ENCODE data around the gene TMIE. TPM values are rescaled to one million over a fixed set of nuclear protein-coding genes. Genes with fewer than 3 reads are reported as not detected.

Gene TMIE
- total RNA-seq, 1 experiment from 2014 or later = 0.26 TPM

DNA sequence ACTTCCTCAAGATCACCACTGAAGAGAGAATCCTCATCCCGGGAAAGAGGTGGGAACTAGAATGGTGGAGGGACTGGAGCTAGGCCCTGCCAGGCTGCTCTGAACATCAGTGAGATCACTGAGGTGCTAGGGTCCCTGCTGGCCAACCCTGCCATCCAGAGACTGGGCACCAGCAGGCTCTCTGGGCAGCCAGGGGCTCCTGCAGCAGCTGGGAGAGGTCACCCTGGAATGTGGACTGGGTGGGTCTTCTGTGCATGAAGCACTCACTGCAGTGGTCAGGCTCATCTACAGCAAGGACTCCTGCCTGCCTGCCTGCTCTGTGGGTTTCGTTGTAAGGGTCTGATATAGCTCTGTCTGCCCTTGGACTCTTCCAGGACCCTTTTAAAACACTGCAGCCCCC lies 32.6 kb upstream of the TMIE start:
- no TSS peak for BruUV-seq (replicated peaks)
- no peak for DNase-seq (ENCODE audit: unreplicated experiment)
- CTCF ChIA-PET = interaction anchor here (0.7 to 4.1 kb wide), 2 partner anchors 180 to 373 kb away, joined by 3 to 18 read pairs; no protein-coding TSS in a partner anchor
- no peak overlapping the region for H3K4me3 Mint-ChIP-seq (ENCODE audit: unreplicated experiment)
- intact Hi-C loops (cut with micrococcal nuclease) = no loop called here
- POLR2A ChIA-PET = interaction anchor here (0.8 to 3.6 kb wide), 5 partner anchors 8 to 181 kb away, joined by 3 to 27 read pairs (median 6); partner anchors contain the start of gene ALS2CL
- H3K36me3 Mint-ChIP-seq (ENCODE audit: insufficient read depth, unreplicated experiment) = peaks cover 16% of the 10 kb centered on the region
- H3K27me3 Mint-ChIP-seq (ENCODE audit: insufficient read depth, unreplicated experiment) = no peaks in the 10 kb centered on the region
- H3K27ac Mint-ChIP-seq (ENCODE audit: low read depth, unreplicated experiment) = no peak overlapping the region
- H3K9me3 Mint-ChIP-seq (ENCODE audit: unreplicated experiment) = no peaks in the 10 kb centered on the region
- H3K4me1 Mint-ChIP-seq (ENCODE audit: insufficient read depth, unreplicated experiment) = peaks cover 2% of the 10 kb centered on the region
- TF ChIP-seq, protein P1, sequence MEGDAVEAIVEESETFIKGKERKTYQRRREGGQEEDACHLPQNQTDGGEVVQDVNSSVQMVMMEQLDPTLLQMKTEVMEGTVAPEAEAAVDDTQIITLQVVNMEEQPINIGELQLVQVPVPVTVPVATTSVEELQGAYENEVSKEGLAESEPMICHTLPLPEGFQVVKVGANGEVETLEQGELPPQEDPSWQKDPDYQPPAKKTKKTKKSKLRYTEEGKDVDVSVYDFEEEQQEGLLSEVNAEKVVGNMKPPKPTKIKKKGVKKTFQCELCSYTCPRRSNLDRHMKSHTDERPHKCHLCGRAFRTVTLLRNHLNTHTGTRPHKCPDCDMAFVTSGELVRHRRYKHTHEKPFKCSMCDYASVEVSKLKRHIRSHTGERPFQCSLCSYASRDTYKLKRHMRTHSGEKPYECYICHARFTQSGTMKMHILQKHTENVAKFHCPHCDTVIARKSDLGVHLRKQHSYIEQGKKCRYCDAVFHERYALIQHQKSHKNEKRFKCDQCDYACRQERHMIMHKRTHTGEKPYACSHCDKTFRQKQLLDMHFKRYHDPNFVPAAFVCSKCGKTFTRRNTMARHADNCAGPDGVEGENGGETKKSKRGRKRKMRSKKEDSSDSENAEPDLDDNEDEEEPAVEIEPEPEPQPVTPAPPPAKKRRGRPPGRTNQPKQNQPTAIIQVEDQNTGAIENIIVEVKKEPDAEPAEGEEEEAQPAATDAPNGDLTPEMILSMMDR (IDR thresholded peaks at IDR 0.05; ENCODE audit: unreplicated experiment) = no peak

DNA sequence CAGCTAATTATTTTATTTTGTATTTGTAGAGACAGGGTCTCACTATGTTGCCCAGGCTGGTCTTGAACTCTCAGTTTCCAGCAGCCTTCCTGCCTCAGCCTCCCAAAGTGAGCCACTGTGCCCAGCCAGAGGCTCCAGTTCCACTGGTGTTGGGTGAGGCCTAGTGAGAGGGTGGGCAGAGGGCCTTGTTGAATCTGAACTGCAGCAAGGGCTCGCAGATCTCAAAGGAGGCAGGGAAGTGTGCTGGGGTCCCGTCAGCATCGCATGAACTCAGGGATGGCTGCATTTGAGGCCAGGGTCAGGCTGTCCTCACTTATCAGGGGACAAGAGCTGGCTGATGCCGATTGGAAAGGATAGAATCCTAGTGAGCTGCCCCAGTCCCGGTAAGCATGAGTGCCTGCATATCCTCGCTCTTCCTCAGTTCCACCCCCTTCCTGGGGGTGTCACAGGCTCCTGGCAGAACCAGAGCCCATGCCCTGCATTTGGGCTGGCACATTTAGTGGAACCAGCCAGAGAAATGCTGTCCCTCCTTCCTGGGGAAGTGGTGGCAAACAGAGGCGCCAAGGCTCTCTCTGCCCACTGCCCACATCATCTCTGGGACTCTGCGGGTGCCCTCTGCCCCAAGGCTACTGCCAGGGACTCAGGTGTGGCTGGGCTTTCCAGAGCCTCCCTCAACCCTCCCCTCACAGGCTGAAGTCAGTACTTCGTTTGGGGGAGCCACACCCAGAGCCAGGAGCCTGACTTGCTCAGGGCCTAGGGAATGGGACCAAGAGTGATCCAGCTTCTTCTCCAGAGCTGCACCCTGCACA lies 31.8 kb upstream of the TMIE start:
- ChIA-PET CTCF (interaction anchor here (0.7 to 4.1 kb wide), 3 partner anchors 9 to 372 kb away, joined by 3 to 18 read pairs (median 9); no protein-coding TSS in a partner anchor), POLR2A (interaction anchor here (0.8 to 3.6 kb wide), 7 partner anchors 9 to 182 kb away, joined by 3 to 27 read pairs (median 6); partner anchors contain the start of gene ALS2CL)
- H3K27ac Mint-ChIP-seq (ENCODE audit: low read depth, unreplicated experiment) = no peak overlapping the region
- H3K9me3 Mint-ChIP-seq (ENCODE audit: unreplicated experiment) = no peaks in the 10 kb centered on the region
- peaks cover 20% of the 10 kb centered on the region for H3K36me3 Mint-ChIP-seq (ENCODE audit: insufficient read depth, unreplicated experiment)
- no peak overlapping the region for H3K4me3 Mint-ChIP-seq (ENCODE audit: unreplicated experiment)
- H3K27me3 Mint-ChIP-seq (ENCODE audit: insufficient read depth, unreplicated experiment) = no peaks in the 10 kb centered on the region
- TSS peak; percentile 14 for BruUV-seq (replicated peaks)
- intact Hi-C loops (cut with micrococcal nuclease) = no loop called here
- no peaks in the 10 kb centered on the region for H3K4me1 Mint-ChIP-seq (ENCODE audit: insufficient read depth, unreplicated experiment)
- TF ChIP-seq, protein P1 (IDR thresholded peaks at IDR 0.05; ENCODE audit: unreplicated experiment) = no peak
- DNase-seq (ENCODE audit: unreplicated experiment) = no peak

DNA sequence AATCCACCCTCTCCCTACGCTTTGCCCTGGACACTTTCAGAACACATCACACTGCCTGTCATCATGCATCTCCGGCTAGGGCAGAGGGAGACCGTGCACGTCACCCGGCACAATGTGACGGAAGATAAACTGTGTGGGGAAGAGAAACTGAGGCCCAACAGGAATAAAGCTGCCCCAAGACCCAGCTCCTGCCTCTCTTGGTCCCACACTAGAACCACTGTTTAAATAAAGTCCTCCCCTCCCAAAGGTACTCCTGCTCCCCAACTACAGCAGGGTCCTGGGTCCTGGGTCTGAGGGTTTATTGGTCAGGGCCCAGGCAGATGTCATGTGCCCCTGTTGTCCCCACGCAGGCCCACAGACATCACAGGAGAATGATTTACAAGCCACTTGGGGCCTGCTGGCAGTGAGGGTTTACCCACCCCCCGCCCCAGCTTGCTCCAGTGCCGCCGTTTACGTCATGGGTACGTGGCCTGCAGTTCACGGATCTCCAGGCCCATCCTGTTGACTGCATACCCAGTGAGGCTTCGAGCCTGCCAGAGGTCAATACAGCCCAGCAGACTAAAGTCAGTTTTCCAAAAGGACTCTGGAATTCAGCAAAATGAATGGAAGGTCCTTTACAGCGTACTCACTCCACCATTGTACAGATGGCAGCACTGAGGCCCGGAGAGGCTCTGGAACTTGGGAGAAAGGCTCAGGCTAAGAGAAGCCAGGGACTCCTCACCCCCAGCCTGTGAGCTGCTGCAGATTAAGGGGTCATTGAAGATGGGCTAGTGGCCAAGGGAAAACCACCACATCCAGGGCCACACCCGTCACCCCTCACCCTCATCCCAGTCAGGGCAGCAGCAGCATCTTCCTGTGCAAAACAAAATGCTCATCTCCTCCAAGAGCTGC lies 30.9 kb upstream of the TMIE start:
- no peaks in the 10 kb centered on the region for H3K9me3 Mint-ChIP-seq (ENCODE audit: unreplicated experiment)
- CTCF ChIA-PET = interaction anchor here (2.2 to 4.1 kb wide), 2 partner anchors 10 to 182 kb away, joined by 9 to 18 read pairs; no protein-coding TSS in a partner anchor
- TF ChIP-seq, protein P1 (IDR thresholded peaks at IDR 0.05; ENCODE audit: unreplicated experiment) = no peak

More for the DNA sequence above, 30.9 kb upstream of the TMIE start:
- no peak for DNase-seq (ENCODE audit: unreplicated experiment)
- Mint-ChIP-seq H3K27me3 (ENCODE audit: insufficient read depth, unreplicated experiment) (no peaks in the 10 kb centered on the region), H3K4me3 (ENCODE audit: unreplicated experiment) (no peak overlapping the region), H3K36me3 (ENCODE audit: insufficient read depth, unreplicated experiment) (peaks cover 26% of the 10 kb centered on the region), H3K4me1 (ENCODE audit: insufficient read depth, unreplicated experiment) (no peaks in the 10 kb centered on the region), H3K27ac (ENCODE audit: low read depth, unreplicated experiment) (no peak overlapping the region)
- POLR2A ChIA-PET = interaction anchor here (0.6 to 3.6 kb wide), 7 partner anchors 9 to 183 kb away, joined by 3 to 27 read pairs (median 5); partner anchors contain the start of gene ALS2CL
- BruUV-seq (replicated peaks) = no TSS peak
- intact Hi-C loops (cut with micrococcal nuclease) = no loop called here

All from MCF 10A (cell line).